HG03060 (cell line): ENCODE measurements around the gene MRM1.
"Not testable (repeated sequence)": the region's sequence is repeated elsewhere in the genome, so short reads cannot be mapped to it uniquely, and the experiment has no call there.

ENCODE experiments used
- ATAC-seq: cut with Tn5 transposase; IDR thresholded peaks from one replicate; pipeline ENCODE4 v1.9.1; 2021; ENCODE audit warnings: low read depth, moderate number of reproducible peaks; ENCODE audit not compliant: unreplicated experiment

MRM1 gene

GRCh38 chr17:36600465-36600864 lies 918 bp upstream of the MRM1 start:
- ATAC-seq: no peak

GRCh38 chr17:36600936-36601302 lies 464 bp upstream of the MRM1 start:
- no peak for ATAC-seq

DNA sequence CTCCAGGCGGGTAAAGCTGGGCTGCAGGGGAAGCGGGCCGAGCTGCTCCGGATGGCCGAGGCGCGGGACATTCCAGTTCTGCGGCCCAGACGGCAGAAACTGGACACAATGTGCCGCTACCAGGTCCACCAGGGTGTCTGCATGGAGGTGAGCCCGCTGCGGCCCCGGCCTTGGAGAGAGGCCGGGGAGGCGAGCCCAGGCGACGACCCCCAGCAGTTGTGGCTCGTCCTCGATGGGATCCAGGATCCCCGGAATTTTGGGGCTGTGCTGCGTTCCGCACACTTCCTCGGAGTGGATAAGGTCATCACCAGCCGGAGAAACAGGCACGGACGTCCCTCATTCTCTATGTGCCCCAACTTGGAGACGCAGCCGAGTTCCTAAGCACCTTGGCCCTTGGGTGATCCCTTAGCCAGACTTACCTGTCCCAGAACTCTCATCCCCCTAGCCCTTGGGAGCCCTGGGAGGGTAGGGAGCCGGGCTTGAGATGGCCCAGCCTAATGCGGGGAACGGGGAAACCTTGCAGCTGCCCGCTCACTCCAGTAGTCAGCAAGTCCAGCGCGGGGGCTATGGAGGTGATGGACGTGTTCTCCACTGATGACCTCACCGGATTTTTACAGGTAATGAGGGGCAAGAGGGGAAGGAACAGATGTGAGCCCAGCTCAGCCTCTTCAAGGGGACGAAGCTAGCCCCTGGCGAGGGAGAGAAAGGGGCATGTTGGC lies 806 bp downstream of the MRM1 start:
- ATAC-seq: no peak

DNA sequence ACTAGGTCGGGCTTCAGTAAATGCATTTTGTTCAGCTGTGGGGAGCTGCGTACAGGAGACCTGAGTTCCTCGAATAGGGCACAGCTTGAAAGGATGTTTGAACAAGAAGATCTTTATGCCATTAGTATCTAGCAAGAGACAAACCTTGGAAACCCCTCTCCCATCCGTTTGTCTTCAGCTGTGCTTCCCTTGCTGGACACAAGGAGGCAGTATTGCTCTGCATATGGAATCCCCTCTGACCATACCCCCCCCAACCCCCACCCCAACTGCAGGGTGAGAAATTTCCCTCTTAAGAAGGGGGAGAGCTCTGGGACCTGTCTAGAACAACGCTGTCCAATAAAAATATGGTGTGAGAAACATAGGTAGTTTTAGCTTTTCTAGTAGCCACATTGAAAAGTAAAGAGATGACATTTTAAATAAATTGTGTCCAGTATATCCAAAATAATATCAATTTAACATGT lies 1.6 kb downstream of the MRM1 start:
- ATAC-seq: no peak

- not testable (repeated sequence) for ATAC-seq
Measured at GRCh38 chr17:36605028-36605427, 3.6 kb downstream of the MRM1 start.

DNA sequence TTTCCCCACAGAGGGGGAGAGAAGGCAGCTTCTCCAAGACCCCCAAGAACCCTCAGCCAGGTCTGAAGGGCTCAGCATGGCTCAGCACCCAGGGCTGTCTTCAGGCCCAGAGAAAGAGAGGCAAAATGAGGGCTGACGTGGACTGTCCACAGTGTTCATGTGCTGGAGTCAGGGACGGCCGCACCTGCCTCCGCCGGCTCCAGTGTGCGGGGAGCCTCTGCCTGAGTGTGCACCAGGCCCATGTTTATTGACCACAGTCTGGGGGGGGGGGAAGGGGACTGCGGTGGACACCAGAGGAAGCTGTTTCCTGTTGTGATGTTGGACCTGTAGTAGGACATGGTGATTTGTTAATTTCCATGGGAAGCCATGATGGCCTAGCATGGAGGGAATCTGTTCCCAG lies 6.9 kb downstream of the MRM1 start:
- ATAC-seq: no peak

GRCh38 chr17:36608794-36609497 lies 7.6 kb downstream of the MRM1 start:
- no peak for ATAC-seq

GRCh38 chr17:36609498-36609862 lies 8.1 kb downstream of the MRM1 start:
- ATAC-seq: no peak

GRCh38 chr17:36610474-36610873 lies 9.1 kb downstream of the MRM1 start:
- ATAC-seq: no peak

DNA sequence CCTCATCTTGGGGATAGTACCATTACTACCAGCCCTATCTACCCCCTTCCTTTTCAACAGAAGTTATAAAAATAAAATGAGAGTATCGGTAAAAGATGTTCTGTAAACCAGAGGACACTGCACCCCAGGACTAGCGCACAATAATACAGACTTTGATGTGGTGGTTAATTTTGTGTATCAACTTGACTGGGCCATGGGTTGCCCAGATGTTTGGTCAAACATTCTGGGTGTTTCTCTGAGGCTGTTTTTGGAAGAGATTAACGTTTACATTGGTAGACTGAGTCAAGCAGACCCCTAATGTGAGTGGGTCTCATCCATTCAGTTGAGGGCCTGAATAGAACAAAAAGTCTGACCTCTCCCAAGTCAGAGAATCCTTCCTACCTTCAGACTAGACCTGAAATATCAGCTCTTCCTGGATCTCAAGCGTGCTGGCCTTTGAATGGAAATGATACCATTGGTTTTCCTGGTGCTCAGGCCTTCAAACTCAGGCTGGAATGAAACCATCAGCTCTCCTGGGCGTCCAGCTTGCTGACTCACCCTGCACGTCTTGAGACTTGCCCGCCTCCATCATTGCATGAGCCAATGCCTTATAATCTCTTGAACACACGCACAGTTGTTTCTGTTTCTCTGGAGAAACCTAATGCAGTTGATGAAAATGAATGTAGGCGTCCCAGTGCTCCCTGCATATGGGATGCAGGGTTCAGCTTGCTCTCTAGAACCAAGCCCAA lies 10.1 kb downstream of the MRM1 start:
- ATAC-seq: no peak

DNA sequence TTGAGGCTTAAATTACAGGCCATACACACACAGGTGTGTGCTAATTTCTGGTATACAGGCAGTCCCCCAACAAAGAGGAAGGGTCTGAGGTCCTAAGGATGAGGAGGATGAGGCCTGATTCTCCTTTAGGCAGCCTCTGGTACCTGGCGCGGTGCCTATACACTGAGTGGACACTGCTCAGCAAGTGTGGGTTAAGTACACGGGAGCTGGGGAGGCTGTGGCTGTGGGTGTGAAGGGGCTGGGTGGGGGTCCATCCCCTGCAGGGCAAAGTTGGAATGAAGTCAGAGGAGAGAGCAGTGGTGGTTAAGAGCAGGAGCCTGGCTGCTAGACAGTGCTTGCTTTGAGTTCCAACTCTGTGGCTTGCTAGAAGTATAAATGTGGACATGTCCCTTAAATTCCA lies 10.9 kb downstream of the MRM1 start:
- ATAC-seq: no peak

DNA sequence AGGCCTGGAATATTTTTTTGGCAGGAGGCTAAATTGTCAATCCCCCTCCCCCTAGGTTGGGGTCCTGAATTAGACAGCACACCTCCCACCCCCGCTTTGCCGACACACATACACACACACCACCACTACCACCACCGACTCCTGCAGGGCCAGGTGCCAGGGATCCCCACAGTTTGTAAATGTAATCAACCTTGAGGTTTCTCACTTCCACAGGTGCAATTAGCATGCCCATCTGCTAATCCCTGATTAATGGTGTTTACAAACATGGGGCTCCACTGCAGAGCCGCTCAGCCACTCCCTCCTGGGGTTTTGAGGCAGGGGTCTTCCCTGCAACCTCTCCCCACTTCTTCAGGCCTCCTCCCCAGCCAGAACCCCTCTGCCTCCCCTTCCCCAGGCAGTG lies 11.8 kb downstream of the MRM1 start:
- ATAC-seq: no peak

- no peak for ATAC-seq
Measured at GRCh38 chr17:36614081-36614480, 12.7 kb downstream of the MRM1 start.

DNA sequence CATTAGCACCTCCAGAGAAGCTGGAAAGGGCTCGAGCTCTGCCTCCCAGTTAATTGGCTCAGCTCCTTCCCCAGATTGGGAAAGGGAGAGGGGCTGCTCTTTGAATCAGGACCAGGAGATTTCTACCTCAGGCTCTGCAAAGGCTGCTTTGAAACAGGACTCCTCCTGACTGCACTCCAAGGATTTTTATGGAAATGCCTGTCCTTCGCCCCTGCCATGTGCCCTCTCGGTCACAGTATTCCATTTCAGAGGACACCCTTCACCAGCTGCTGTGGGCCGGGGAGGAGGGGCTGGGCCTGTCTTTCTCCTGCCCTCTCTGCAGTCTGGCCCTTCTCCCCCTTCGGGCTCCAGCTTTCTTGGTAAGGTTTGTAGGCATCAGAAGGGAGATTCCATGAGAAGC lies 13.6 kb downstream of the MRM1 start:
- ATAC-seq: no peak

DNA sequence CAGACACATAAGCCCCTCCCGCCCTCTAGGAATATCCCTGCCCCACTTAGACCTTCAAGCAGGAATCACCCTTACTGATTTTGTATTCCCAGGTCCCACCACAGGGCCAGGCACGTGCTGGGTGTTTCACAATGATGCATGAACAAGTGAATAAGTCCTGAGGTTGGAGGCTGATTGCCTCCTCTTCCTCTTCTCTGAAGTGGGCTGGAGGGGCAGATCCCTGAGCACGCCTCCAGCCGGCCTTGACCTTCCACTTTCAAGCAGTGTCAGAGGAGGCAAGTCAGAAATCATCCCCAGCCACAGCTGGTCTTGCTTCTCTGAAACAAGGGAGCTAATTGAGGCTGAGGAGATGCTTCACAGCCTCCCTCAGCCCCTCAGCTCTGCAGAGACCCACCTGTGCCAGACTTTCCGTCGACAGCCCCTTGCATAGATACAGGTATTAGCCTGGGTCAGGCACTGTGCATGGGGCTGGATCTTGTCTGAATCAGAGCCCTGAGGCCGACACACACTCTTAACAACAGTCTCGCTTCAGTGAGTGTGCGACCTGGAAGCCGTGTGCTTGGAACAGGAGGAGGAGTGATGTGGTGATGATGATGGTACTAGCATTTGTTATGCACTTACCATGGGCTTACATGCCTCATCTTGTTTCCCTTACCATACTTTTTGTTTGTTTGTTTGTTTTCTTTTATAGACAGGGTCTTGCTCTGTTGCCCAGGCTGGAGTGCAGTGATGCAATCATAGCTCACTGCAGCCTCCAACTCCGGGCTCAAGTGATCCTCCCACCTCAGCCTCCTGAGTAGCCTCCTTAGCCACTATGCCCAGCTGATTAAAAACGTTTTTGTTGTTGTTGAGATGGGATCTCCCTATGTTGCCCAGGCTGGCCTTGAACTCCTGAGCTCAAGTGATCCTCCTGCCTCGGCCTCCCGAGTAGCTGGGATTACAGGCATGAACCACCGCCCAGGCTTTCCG lies 15.0 kb downstream of the MRM1 start:
- no peak for ATAC-seq

GRCh38 chr17:36617773-36618172 lies 16.4 kb downstream of the MRM1 start:
- ATAC-seq: no peak

- ATAC-seq: no peak
Measured at GRCh38 chr17:36623281-36623680, 21.9 kb downstream of the MRM1 start.

DNA sequence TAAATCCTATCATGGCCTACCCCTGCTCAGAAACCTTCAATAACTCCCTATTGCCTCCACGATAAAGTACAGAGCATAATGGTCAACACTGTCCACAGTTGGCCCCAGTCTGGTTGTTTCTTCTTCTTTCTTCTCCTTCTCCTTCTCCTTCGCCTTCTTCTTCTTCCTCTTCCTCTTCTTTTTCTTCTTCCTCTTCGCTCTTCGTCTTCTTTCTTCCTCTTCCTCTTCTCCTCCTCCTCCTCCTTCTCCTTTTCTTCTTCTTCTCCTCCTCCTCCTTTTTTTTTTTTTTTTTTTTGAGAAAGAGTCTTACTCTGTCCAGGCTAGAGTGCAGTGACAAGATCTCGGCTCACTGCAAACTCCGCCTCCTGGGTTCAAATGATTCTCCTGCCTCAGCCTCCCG lies 23.8 kb downstream of the MRM1 start:
- ATAC-seq: no peak

- ATAC-seq: no peak
Measured at GRCh38 chr17:36627101-36627500, 25.7 kb downstream of the MRM1 start.

DNA sequence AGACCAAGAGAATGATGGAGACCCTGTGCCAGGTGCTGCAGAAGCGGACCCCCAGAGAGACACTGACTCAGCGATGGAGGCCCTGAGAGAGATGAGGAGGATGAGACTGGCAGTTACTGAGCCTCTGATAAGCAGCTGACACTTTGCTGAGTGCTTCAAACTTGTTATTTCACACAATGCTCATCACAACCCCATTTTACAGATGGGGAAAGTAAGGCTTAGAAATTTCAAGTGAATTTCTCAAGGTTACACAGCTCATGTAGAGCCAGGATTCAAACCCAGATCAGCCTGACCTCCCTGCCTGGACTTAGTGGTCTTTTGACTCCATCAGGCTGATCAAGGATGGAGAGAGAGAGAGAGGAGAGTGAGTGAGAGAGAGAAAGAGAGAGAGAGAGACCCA lies 27.2 kb downstream of the MRM1 start:
- ATAC-seq: no peak
